Measurements from ENCODE around the gene LHFPL6. TPM values are rescaled to one million over a fixed set of nuclear protein-coding genes. Genes with fewer than 3 reads are reported as not detected.

LHFPL6 gene
- total and polyA plus RNA-seq, 9 of the 15 experiments (the other 6 are each of a cell fraction or from before 2014, with no cell fraction given), result 0.18 TPM; not detected in 8

GRCh38 chr13:39607876-39608275 is 4.9 kb upstream of the LHFPL6 start:
- no peak overlapping the region for H3K9ac ChIP-seq (ENCODE audit: insufficient read depth in 1 of 2, low read depth in 2 of 2, low read length in 2 of 2)
- no peak for DNase-seq (ENCODE audit: extremely low read depth in 1 of 4, low spot score in 3 of 4)
- ATAC-seq, result no peak
- FAIRE-seq, result no peak
- no peaks in the 10 kb centered on the region for H4K20me1 ChIP-seq (replicated peaks; ENCODE audit: control insufficient read depth, insufficient read depth, low read length)
- CTCF ChIA-PET (ENCODE audit: low intra/inter-chr PET ratio), result no interaction called here
- no peak overlapping the region for H3K4me3 ChIP-seq
- no peak overlapping the region for H2AFZ ChIP-seq (ENCODE audit: low read depth, low read length)
- H3K27me3 ChIP-seq (ENCODE audit: control insufficient read depth in 2 of 2, insufficient read depth in 2 of 2, low read length in 2 of 2), result peaks cover 1 to 4% of the 10 kb centered on the region in 2 experiments; a peak in 2 of 5 replicates
- TF ChIP-seq HLTF (IDR thresholded peaks at IDR 0.05), result no peak
- TF ChIP-seq ZNF407 (IDR thresholded peaks at IDR 0.05; ENCODE audit: low read depth), result no peak
- no peak for TF ChIP-seq ID3 (CRISPR knock-in tag; IDR thresholded peaks at IDR 0.05)
- TF ChIP-seq ID3 (tag; IDR thresholded peaks at IDR 0.05), result no peak
- no peak for TF ChIP-seq E2F1 (CRISPR knock-in tag; IDR thresholded peaks at IDR 0.05)
- TF ChIP-seq BCL6 (CRISPR knock-in tag; IDR thresholded peaks at IDR 0.05), result no peak
- no peak for TF ChIP-seq ZNF311 (CRISPR knock-in tag; IDR thresholded peaks at IDR 0.05)
- no peak for TF ChIP-seq NONO (IDR thresholded peaks at IDR 0.05; ENCODE audit: low read depth in 2 of 2, low read length in 1 of 2)
- no peak for TF ChIP-seq JUNB (CRISPR knock-in tag; conservative IDR thresholded peaks at IDR 0.05)
- no peaks in the 10 kb centered on the region for H3K79me2 ChIP-seq (ENCODE audit: control insufficient read depth, insufficient read depth, low read length)
- no TSS peak for BruUV-seq (replicated peaks)
- H3K27ac ChIP-seq (ENCODE audit: extremely low read depth, low read depth, low read length), result no peak overlapping the region
- no peaks in the 10 kb centered on the region for H3K9me1 ChIP-seq (ENCODE audit: control insufficient read depth, insufficient read depth, low read length)
- no peaks in the 10 kb centered on the region for H3K9me3 ChIP-seq (replicated peaks; ENCODE audit: control insufficient read depth, insufficient read depth, low read depth, low read length)
- peaks cover 0 to 2% of the 10 kb centered on the region in 2 experiments; a peak in 2 of 5 replicates for H3K4me1 ChIP-seq (replicated peaks in 1 of 2; ENCODE audit: control insufficient read depth in 2 of 2, insufficient read depth in 2 of 2, low read length in 2 of 2)
- POLR2A ChIA-PET, result no interaction called here
- H3K36me3 ChIP-seq (ENCODE audit: control insufficient read depth, insufficient read depth, low read length), result no peaks in the 10 kb centered on the region
- 0% methylated on average over 4 of the region's 4 CpGs for WGBS (ENCODE audit: insufficient coverage, low coverage, missing lambda C conversion rate)
- intact Hi-C loops (cut with micrococcal nuclease), result no loop called here
- no peak overlapping the region for H3K4me2 ChIP-seq (ENCODE audit: insufficient read depth, low read length)
- in situ Hi-C loops (cut with MboI), result loop anchor here (25.0 kb wide), 1 partner anchor 646 kb away; no protein-coding TSS in a partner anchor
